ENCODE data around the gene SRMS.

- no peak for TF ChIP-seq CTCF (IDR thresholded peaks at IDR 0.05)
- TF ChIP-seq POLR2A (IDR thresholded peaks at IDR 0.05) = no peak
Measured at GRCh38 chr20:63548542-63548941, 993 bp upstream of the SRMS start.

Measured in thyroid gland (tissue), 4 donors.